GF-D8 (cell line): ENCODE measurements around the gene FCGR3B.
"Not testable (repeated sequence)": the region's sequence is repeated elsewhere in the genome, so short reads cannot be mapped to it uniquely, and the experiment has no call there.

ENCODE experiments used
- DNase-seq: peaks from one replicate; lab custom pipeline; 2025; lab: John Stamatoyannopoulos, UW

Gene FCGR3B

DNA sequence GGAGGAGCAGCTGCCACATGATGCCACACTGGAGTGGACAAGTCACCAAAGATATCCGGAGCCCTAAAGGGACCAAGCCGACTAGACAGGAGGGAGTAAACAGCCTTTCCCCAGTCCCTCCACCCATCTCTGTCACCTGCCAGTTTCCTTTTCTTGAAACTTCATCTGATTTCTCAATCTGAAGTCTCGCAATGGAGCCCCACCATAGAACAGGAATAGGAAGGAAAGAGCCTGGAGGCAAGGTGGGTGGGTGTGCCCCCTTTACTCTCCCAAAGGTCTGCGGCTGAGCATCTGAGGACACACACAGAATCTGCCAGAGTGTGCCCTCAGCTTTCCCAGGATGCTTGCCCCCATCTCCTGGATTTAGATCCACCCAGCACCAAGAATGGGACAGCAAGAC lies at the start of gene FCGR3B:
FCGR3B (minus strand) TSS at position 101 of the 400 bp plus-strand sequence; CDS start at position 19, 82 bp downstream.
- DNase-seq = no peak

GRCh38 chr1:161678500-161678899 lies 47.5 kb upstream of the FCGR3B start:
- no peak for DNase-seq

DNA sequence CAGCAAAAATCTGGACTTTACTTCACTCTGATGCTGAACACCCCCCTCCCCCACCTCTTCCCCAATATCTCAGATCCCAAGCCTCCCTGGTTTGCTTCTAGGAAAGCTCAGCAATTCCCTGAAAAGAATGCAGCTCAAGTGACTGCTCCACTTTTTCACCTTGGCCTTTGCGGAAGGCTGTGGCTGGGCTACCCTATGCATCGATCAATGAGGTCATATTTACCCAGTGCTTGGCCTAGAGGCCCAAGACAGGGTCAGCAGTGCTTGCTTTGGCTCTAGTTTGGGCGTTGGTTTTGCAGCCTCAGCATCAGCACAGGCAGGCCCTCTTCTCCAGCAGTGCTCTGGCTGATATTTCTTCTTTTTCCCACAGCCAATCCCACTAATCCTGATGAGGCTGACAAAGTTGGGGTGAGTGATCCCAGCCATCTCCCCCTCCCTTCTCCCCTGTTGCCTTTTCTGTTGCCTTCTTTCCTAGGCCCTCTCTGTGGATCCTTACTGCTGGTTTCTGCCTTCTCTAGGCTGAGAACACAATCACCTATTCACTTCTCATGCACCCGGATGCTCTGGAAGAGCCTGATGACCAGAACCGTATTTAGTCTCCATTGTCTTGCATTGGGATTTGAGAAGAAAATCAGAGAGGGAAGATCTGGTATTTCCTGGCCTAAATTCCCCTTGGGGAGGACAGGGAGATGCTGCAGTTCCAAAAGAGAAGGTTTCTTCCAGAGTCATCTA lies 46.1 kb upstream of the FCGR3B start:
- DNase-seq = no peak

DNA sequence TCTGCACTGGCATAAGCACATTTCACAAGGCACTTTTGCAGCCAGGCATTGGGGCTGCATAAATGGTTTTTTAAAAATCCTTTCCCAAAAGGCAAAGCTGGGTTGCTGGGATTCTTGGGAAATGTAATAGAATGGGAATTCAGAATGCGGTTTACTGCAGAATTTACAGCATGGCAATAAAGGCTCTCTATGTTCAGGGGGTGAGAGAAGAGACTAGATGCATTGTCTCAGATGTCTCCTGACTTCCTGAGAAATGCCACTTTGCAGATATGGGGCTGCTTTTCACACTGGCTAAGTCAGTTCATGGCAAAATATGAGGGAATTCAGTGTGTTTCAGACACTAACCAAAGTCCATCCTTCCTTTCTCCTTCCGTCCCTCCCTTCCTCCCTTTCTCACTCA lies 45.5 kb upstream of the FCGR3B start:
- DNase-seq = no peak

DNA sequence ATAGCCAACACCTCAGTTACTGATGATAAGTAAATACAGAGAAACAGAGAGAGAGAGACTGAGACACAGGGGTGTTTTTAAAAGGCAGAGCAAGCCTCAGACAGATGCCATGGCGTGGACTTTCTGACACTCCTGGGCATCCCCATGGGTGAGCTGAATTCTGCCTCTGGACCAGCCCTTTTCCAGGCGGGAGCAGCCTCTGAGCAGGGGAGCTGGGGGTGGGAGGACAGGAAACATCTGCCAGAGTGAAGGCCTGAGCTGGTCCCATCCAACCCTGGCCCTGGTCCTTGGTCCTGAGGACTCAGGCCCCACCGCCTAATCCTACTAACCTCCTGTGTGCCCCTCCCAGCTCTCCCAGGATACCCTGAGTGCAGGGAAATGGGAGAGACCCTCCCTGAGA lies 43.9 kb upstream of the FCGR3B start:
- not testable (repeated sequence) for DNase-seq

DNA sequence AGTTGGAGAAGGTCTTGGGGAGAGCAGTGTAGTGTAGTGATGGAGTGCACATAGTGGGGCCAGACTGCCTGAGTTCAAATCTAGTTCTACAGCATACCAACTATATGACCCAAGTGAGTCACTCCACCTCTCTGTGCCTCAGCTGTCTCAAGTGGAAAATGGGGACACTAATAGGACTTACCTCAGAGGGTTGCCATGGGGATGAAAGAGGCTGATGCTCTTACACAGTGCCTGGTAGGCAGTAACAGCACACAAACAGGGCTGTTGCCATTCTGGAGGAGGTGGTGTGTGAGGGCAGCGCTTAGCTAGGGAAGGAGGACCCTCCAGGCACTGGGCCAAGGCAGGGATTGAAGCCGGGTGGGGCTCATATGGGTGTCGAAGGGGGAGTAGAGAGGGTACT lies 43.5 kb upstream of the FCGR3B start:
- DNase-seq = not testable (repeated sequence)

- not testable (repeated sequence) for DNase-seq
Measured at GRCh38 chr1:161673437-161673836, 42.5 kb upstream of the FCGR3B start.

DNA sequence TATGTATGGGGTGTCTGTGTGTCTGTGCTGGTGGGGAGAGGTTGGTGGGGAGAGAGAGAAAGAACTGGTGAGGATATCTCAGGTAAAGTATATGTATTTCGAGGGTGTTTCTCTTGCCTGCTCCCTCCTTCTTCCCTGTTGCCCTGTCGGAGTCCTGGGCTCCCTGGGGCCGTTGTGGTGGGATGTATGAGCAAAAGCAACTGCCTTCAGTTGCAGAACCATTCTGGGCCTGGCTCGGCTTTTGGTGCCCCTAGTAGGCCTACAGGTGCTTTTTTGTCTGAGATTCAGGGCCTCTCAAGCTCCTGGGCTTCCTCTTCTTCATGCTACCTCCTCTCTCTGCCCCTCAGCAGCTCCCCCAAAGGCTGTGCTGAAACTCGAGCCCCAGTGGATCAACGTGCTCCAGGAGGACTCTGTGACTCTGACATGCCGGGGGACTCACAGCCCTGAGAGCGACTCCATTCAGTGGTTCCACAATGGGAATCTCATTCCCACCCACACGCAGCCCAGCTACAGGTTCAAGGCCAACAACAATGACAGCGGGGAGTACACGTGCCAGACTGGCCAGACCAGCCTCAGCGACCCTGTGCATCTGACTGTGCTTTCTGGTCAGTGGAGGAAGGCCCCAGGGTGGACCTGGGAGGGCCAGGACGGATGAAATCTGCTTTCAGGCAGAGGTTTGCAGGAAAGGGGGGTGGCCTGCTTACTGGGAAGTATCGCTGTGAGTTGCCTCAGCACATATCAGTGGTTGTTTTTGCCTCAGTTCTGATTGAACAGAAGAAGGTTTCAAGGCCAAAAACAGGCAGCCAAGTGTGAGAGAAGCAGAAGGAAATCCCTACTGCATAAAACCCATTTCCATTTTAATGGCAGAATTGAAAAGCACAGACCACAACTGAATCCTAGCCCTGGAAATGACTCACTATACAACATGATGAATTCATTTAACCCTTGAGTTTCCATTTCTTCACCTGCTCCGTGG lies 40.4 kb upstream of the FCGR3B start:
- not testable (repeated sequence) for DNase-seq

GRCh38 chr1:161664689-161665088 lies 33.7 kb upstream of the FCGR3B start:
- not testable (repeated sequence) for DNase-seq

GRCh38 chr1:161663569-161663968 lies 32.6 kb upstream of the FCGR3B start:
- DNase-seq = not testable (repeated sequence)

DNA sequence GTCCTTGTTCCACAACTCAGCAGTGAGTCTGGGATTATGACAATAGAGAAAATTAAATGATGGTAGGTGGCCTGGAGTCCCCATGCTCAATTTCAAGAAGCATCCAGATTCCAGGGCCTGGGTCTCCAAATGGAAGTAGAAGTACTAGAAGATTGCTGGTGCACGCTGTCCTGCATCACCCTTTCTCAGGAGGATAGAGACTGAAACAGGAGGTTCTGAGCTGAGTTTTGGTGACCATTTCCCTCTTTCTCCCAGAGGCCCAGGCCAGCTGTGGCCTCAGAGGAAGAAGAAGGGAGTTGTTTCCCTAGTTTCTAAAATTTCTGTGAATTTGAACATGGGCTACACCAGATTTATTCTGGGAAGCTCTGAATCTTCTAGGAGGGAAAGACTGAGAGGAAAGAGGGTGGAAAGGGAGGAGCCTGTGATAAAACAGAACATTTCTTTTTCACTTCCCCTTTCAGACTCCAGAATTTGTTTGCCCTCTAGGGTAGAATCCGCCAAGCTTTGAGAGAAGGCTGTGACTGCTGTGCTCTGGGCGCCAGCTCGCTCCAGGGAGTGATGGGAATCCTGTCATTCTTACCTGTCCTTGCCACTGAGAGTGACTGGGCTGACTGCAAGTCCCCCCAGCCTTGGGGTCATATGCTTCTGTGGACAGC lies 31.8 kb upstream of the FCGR3B start, which contains the start of gene FCGR2B:
FCGR2B (plus strand) TSS at position 460 of the 656 bp plus-strand sequence; CDS start at position 559, 99 bp downstream.
- DNase-seq = not testable (repeated sequence)

- DNase-seq = not testable (repeated sequence)
Measured at GRCh38 chr1:161661660-161662311, 30.8 kb upstream of the FCGR3B start.

GRCh38 chr1:161658524-161658923 lies 27.5 kb upstream of the FCGR3B start:
- DNase-seq = not testable (repeated sequence)

DNA sequence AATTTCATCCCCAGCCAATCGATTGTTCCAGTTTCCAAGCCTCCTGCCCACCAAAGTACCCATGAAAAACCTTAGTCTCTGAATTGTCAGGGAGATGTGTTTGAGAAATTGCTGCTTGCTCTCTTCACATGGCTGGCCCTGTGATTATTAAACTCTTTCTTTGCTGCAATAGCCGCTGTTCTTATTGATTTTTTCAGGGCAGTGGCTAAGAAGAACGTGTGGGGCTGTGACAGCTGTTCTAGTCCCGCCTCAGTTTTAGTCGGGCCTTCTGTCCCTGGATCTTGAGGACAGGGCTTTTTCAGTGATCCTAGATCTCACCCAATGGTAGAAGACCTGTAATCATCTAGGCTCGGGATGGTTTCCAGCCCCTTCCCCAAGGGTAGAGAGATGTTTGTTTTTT lies 23.0 kb upstream of the FCGR3B start:
- DNase-seq = not testable (repeated sequence)

DNA sequence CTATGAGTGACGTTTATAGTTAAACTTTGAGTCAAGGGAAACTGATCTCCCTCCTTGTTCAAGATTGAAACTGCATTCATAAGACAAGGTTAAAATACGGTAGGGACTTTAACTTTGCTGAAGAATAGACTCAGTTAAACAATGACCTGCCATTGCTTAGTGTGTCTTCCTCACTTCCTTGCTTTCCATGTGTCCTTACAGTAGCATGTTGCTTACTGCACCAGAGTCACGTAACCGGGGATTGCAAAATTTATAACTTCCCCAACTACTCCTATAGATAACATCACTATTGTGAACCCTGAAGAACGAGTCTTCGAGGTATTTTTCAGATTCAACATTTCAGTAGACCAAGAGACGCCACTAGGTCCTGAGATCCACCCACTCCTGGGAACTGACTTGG lies 22.6 kb upstream of the FCGR3B start:
- DNase-seq = not testable (repeated sequence)

DNA sequence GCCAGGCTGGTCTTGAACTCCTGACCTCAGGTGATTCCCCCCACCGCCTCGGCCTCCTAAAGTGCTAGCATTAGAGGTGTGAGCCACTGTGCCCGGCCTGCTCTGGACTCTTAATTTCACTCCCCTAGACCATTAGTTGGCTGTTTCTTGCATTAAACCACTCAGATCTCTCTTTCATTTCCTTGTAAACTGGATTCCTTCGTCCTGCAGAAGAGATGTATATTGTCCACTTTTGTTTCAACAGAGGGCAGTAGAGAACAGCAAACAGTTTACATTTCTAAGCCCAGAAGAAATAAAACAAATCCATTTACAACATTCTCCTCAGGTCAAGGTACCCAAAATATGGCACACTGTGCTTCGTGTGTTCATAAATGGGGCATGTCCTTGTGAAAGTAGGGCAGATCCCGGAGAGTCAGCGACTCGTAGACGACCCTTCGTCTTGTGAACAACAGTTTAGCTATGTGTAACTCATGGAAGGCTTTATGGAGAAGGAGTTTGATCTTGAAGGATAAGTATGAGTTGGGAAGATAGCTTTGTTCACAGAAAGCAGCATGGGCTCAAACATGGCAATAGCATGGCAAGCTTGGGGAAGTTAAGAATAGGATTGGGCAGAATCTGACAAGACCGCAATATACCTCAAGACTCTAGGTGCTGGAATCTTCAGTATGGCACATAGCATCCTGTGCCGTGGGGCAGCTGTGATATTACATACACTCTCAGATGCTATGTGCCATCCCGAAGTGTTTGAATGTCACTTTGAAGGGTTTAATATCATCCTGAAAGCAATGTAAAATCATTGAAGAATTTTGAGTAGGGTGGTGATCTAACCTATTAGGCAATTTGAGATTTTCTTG lies 16.8 kb upstream of the FCGR3B start:
- not testable (repeated sequence) for DNase-seq

- not testable (repeated sequence) for DNase-seq
Measured at GRCh38 chr1:161644855-161645254, 13.9 kb upstream of the FCGR3B start.

DNA sequence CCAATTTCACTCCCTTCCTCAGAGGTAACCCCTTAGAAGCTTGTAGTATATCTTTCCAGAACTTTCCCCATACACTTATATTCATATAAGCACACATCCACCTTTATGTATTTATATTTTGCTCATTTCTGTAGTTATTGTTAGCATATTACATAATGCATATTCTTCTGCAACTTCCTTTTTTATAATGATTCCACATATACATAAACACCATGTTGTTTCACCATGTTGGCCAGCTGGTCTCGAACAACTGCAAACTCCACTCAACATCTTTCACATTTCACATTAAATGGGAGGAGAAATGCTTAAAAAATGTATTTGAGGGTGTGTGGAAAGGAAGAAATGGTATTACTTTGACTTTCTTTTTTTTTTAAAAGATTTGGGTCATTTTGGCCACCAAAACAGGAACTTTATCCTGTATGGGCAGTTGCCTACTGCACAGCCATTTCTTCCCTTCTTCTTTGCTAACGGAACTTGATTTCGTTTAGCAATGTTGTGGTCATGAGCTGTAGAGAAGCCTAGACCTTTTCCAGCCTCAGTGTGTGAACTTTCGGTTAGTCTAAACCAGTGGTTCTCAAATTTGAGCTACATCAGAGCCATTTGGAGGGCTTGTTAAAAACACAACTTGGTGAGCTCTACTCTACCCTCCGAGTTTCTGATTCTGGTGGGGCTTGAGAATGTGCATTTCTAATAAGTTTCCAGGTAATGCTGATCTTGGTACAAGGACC lies 12.7 kb upstream of the FCGR3B start:
- DNase-seq = peak; percentile 55

- peak; percentile 68 for DNase-seq
Measured at GRCh38 chr1:161642697-161643096, 11.7 kb upstream of the FCGR3B start.

DNA sequence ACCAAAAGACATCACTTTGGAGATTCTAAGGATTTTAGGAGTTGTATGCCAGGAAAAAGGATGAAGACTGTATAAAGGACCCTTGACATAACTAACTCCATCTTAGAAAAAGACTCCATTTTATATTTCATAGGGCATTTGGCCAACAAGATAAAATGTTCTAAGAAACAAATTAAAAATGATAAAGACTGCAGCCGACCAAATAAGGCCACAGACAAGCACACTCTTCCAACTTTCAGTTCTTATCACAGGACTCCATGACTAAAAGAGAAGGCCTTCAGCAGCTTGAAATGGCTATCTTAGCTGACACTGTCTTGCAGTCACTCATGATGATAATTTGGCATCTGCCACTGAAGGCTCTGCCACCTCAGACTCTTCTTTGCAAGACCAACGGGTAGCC lies 8.2 kb upstream of the FCGR3B start:
- DNase-seq = not testable (repeated sequence)
